NOMO-1 treated with dmso at 0.1 percent for 144 hours (cell line): ENCODE measurements around the gene ALAS1.

Experiments used
- DNase-seq: peaks from one replicate; lab custom pipeline; 2025; ENCODE audit not compliant: unreplicated experiment; lab: John Stamatoyannopoulos, UW

The ALAS1 gene

GRCh38 chr3:52176951-52177700 is 20.8 kb upstream of the ALAS1 start:
- no peak for DNase-seq

- DNase-seq, result no peak
Measured at GRCh38 chr3:52177701-52178042, 20.3 kb upstream of the ALAS1 start.

GRCh38 chr3:52178126-52178525 is 19.8 kb upstream of the ALAS1 start:
- peak; percentile 46 for DNase-seq

GRCh38 chr3:52178537-52178936 is 19.4 kb upstream of the ALAS1 start:
- DNase-seq, result no peak

GRCh38 chr3:52181543-52181942 is 16.4 kb upstream of the ALAS1 start:
- DNase-seq, result no peak

- no peak for DNase-seq
Measured at GRCh38 chr3:52182196-52182595, 15.8 kb upstream of the ALAS1 start.

GRCh38 chr3:52182691-52183090 is 15.3 kb upstream of the ALAS1 start:
- no peak for DNase-seq

- no peak for DNase-seq
Measured at GRCh38 chr3:52183786-52184445, 14.0 kb upstream of the ALAS1 start.

GRCh38 chr3:52184690-52185089 is 13.3 kb upstream of the ALAS1 start:
- DNase-seq, result no peak

- DNase-seq, result no peak
Measured at GRCh38 chr3:52185311-52185710, 12.6 kb upstream of the ALAS1 start.

GRCh38 chr3:52185837-52186236 is 12.1 kb upstream of the ALAS1 start:
- peak; percentile 80 for DNase-seq

GRCh38 chr3:52186729-52187128 is 11.2 kb upstream of the ALAS1 start:
- DNase-seq, result no peak

- no peak for DNase-seq
Measured at GRCh38 chr3:52188556-52188955, 9.4 kb upstream of the ALAS1 start.

- DNase-seq, result no peak
Measured at GRCh38 chr3:52190294-52191074, 7.5 kb upstream of the ALAS1 start.

- no peak for DNase-seq
Measured at GRCh38 chr3:52191663-52192062, 6.3 kb upstream of the ALAS1 start.

GRCh38 chr3:52193065-52193464 is 4.9 kb upstream of the ALAS1 start:
- no peak for DNase-seq

GRCh38 chr3:52194485-52195290 is 3.3 kb upstream of the ALAS1 start:
- DNase-seq, result no peak

GRCh38 chr3:52195291-52195597 is 2.7 kb upstream of the ALAS1 start:
- DNase-seq, result no peak

- DNase-seq, result peak; percentile 24
Measured at GRCh38 chr3:52195823-52196331, 2.1 kb upstream of the ALAS1 start.

GRCh38 chr3:52196977-52197376 is 983 bp upstream of the ALAS1 start:
- no peak for DNase-seq

- no peak for DNase-seq
Measured at GRCh38 chr3:52197499-52197841, 490 bp upstream of the ALAS1 start.
